Hindlimb muscle (tissue), 1 donor: ENCODE data around the gene CACNA1A. TPM values are rescaled to one million over a fixed set of nuclear protein-coding genes. Genes with fewer than 3 reads are reported as not detected.
"Not testable (repeated sequence)": the region's sequence is repeated elsewhere in the genome, so short reads cannot be mapped to it uniquely, and the experiment has no call there.

ENCODE experiments used
- DNase-seq: peaks from one replicate; pipeline ENCODE4 v3.0.0-alpha.2; 2013
- polyA plus RNA-seq: library from polyadenylated mRNA; unstranded; fragments of 120-200 nt; gene quantifications from one replicate; pipeline ENCODE4 v1.2.1, GENCODE V29; 2013; ENCODE audit not compliant: insufficient read length

CACNA1A gene
- 1.8 TPM for polyA plus RNA-seq

DNA sequence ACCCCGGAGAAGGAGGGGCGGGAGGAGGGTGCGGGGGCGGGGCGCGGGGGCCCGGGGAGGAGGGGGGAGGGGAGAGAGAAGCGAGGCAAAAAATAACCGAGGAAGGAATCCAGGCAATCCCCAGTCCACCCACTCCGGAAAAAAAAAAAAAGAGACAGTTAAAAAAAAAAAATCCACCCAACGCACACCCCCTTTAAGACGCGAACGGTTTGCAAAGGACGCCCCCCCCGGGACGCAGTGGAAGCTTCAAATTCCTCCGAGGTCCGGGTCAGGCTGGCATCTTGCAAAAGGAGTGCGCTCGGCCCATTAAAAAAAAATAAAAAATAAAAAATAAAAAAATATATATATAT lies at the start of gene CACNA1A:
CACNA1A (minus strand) TSS at position 9 of the 350 bp plus-strand sequence. CDS start 255 bp downstream, outside the sequence.
- no peak for DNase-seq

DNA sequence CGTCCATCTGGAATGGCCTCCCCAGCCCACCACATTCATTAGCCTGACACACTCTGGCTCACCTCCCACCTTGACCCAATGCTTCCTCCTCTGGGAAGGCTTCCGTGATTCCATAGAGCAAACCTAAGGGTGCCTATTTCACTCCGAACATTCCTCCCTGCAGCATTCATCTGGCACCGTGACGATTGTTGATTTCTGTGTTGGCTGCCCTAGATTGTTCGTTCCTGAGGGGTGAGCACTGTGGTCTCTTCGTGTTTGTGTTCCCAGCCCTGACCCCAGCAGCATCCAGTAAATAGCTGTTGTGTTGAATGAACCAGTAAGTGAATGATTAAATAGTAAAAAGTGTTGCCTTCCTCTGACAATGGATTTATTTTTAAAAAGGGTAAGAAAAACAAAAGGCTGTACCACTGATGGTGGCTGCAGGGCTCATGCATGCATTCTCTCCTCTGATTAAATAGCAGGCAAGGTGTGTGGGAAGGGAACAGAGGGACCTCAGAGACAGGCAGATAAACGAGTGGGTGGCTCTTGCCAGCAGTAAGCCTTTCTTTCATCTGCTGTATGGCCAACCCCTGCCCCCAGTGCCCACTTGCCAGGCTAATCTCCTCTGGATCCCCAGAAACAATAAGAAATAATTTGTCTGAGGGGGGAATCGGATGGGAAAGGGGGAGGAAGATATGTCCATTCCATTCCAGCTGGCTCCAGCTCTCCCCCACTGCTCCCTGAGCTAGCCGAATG lies 48.4 kb upstream of the CACNA1A start:
- DNase-seq = no peak

GRCh38 chr19:13553880-13554400 lies 47.7 kb upstream of the CACNA1A start:
- DNase-seq = no peak

- DNase-seq = no peak
Observed at GRCh38 chr19:13548131-13548530, 41.9 kb upstream of the CACNA1A start.

- DNase-seq = no peak
Observed at GRCh38 chr19:13547102-13547501, 40.8 kb upstream of the CACNA1A start.

- DNase-seq = no peak
Observed at GRCh38 chr19:13544423-13544822, 38.1 kb upstream of the CACNA1A start.

DNA sequence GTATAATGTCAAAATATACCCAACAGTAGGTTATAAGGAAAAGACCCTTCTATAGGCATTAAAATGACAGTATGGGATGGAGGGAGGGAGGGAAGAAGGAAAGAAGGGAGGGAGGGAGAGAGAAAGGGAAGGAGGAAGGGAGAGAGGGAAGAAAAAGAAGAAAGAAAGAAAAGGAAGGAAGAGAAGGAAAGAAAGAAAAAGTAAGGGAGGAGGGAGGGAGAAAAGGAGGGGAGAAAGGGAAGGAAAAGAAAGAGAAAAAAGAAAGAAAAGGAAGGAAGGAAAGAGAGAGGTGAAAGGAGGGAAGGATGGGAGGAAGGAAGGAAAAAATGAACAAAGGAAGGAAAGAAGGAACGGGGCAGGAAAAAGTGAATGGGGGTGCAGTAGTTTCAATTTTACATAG lies 35.3 kb upstream of the CACNA1A start:
- DNase-seq = no peak

DNA sequence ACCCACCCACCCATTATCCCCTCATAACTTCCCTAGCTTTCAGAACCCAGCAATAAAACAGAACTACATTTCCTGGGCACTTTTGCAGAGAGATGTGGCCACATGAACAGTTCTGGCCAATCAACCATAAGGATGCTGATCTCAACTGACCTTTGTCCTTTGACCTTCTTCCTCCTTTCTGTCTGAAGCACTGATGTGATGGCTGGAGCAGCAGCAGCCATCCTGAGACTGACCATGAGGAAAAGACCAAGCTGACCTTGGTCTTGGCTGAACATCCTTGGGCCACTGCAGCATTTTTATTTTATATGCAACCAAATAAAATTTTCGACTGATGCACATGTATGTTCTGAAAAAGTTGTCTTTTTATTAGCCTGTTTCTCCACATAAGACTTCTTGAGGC lies 33.1 kb upstream of the CACNA1A start:
- DNase-seq = no peak

DNA sequence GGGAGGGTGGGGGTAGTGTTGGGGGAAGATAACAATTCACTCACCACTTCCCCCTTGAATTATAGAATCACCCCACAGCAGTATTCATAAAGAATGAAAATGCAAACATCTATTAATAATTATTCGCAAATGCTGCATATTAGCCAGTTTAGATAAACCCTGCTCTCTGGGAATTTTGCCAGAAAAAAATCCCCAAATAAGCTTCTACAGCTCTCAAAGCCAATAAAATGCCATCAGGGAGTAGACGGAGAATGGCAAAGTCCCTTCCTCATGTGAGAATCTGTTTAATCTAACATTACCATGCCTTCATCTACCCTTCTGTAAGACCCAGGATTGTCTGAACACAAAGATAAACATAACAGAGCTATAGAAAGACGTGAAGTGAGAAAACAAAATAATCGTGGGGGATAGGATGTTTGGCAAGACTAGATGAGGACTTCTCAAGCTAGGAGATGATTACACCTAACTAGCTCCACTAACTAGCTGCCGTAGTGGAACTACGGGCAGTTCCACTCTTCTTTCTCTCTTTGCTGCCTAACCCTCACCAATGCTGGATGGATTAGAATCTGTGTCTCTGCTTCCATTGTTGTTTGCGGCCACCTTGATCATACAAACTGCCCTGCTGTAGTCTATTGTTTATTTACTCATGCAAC lies 32.4 kb upstream of the CACNA1A start:
- DNase-seq = no peak

- no peak for DNase-seq
Observed at GRCh38 chr19:13537454-13537853, 31.2 kb upstream of the CACNA1A start.

- no peak for DNase-seq
Observed at GRCh38 chr19:13530720-13531119, 24.4 kb upstream of the CACNA1A start.

DNA sequence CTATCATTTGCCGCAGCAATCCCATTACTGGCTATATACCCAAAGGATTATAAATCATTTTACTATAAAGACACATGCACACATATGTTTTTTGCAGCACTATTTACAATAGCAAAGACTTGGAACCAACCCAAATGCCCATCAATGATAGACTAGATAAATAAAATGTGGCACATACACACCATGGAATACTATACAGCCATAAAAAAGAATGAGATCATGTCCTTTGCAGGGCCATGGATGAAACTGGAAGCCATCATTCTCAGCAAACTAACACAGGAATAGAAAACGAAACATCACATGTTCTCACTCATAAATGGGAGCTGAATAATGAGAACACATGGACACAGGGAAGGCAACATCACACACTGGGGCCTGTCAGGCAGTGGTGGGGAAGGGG lies 23.4 kb upstream of the CACNA1A start:
- not testable (repeated sequence) for DNase-seq

- DNase-seq = no peak
Observed at GRCh38 chr19:13526552-13526951, 20.3 kb upstream of the CACNA1A start.

GRCh38 chr19:13521066-13521465 lies 14.8 kb upstream of the CACNA1A start:
- no peak for DNase-seq

- DNase-seq = no peak
Observed at GRCh38 chr19:13511947-13512346, 5.7 kb upstream of the CACNA1A start.

GRCh38 chr19:13507053-13507611 lies 853 bp upstream of the CACNA1A start:
- DNase-seq = no peak

DNA sequence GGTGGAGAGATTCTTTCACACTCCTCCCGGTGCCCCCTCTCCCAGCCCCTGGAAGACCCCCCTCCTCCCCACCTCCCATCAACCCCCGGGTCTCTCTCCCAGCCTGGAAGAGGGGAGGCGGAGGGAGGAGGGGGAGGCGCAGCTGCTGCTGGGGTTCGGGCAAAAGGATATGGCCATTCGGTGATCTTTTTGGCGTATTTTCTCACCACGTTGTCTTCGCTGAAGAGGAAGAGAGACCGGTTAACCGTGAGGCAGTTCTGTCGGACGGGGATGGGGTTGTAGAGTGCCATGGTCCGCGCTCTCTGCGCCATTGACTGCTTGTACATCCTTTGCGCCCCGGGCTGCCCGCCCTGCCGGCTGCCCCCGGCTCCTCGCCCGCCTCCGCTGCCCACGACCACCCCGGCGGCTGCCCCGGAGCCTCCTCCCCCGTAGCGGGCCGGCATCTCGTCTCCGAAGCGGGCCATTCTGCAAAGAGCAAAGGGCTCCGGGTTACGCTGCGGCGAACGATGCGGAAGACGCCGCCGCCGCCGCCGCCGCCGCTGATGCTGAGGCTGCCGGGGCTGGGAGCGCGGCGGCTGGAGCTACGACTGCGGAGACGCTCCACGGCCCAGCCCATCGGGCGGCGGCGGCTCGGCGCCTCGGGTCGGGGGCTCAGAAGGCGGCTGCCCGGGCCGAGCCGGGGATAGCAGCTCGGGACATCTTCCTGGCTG lies 363 bp downstream of the CACNA1A start:
- DNase-seq = no peak

GRCh38 chr19:13505164-13505695 lies 1.0 kb downstream of the CACNA1A start:
- no peak for DNase-seq

GRCh38 chr19:13503570-13504235 lies 2.6 kb downstream of the CACNA1A start:
- no peak for DNase-seq

DNA sequence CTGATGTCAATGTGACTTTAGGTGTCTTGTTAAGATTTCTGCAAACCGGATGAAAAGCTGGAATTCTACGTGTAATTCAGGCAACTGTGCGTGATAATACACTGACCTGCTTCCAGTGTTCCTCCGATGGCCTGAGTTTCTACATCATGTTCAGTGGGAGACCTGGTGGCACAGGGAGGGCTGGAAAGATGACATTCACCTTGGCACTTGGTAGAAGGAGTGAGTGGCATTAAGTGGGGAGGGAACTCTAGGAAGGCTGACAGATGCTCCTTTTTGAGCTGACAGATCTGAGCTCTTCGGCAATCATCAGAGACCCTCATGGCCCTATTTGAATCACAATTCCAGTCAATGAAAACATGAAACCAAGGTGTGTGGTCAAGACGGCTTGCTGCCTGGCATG lies 4.0 kb downstream of the CACNA1A start:
- DNase-seq = no peak

DNA sequence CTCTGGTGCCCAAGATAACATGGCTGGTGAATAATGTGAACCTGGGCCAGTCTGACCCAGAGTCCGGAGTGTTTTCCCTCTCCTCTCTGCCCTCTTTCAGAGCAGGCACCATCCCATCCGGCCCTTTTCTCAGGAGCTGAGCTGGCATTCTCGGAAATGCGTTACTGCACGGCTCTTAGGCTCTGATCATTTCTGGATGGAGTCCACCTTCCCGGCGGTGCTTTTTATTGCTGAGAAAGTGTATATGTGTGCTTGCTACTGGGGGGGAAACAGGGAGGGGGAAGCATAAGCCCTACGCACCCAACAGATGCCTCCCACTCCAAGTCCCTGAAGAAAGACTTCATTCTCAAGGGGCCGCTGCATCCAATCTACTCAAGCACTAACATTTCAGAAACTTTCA lies 6.6 kb downstream of the CACNA1A start:
- no peak for DNase-seq
